ENCODE data around the gene ABL1.

DNA sequence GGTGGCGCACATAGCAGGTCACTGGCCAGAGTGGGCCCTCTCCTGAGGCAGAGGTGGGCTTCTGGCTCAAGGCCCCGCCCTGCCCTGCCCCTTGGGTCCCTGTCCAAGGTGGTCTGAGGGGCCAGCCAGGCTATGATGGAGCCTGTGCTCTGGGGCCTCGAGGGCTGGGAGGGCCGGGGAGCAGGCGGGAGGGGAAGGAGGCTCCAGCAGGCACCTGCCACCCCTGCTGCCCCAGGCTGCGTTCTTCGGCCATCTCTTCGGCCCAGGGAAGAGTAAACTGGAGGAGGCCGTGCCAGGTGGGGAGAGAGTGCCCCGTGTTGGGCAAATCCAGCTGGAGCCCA is 89.4 kb downstream of the ABL1 start:
- TF ChIP-seq, protein P1, sequence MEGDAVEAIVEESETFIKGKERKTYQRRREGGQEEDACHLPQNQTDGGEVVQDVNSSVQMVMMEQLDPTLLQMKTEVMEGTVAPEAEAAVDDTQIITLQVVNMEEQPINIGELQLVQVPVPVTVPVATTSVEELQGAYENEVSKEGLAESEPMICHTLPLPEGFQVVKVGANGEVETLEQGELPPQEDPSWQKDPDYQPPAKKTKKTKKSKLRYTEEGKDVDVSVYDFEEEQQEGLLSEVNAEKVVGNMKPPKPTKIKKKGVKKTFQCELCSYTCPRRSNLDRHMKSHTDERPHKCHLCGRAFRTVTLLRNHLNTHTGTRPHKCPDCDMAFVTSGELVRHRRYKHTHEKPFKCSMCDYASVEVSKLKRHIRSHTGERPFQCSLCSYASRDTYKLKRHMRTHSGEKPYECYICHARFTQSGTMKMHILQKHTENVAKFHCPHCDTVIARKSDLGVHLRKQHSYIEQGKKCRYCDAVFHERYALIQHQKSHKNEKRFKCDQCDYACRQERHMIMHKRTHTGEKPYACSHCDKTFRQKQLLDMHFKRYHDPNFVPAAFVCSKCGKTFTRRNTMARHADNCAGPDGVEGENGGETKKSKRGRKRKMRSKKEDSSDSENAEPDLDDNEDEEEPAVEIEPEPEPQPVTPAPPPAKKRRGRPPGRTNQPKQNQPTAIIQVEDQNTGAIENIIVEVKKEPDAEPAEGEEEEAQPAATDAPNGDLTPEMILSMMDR (IDR thresholded peaks at IDR 0.05; ENCODE audit: insufficient read depth, low read depth, low read length) = no peak
- no peak for TF ChIP-seq EZH2 (IDR thresholded peaks at IDR 0.05; ENCODE audit: insufficient read depth, low read length)

All from astrocyte (in vitro differentiated cells and primary cell).